GM04503 (cell line): Measurements from ENCODE around the gene HS6ST3.

ENCODE experiments used
- DNase-seq: peaks from one replicate; pipeline ENCODE4 v3.0.0-alpha.2; 2012; ENCODE audit warnings: low read depth

HS6ST3 gene

DNA sequence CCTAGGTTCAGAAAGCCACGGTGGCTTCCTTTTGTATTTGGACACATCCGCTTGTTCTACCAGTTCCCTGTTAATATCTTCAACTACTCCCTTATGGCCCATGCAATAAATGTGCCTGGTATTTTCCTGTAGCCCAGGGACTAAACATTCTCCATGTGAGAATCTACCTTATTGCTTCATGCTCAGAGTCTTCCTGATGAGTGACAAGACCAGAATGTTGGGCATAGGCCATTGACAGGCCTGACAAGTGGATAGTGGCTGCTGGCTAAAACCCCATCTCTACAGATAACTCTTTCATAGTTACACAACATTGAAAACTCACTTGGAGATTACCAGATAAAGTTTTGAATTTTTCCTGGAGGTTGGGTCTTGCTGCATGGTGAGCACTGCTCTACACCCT is 449.9 kb downstream of the HS6ST3 start:
- DNase-seq = no peak

DNA sequence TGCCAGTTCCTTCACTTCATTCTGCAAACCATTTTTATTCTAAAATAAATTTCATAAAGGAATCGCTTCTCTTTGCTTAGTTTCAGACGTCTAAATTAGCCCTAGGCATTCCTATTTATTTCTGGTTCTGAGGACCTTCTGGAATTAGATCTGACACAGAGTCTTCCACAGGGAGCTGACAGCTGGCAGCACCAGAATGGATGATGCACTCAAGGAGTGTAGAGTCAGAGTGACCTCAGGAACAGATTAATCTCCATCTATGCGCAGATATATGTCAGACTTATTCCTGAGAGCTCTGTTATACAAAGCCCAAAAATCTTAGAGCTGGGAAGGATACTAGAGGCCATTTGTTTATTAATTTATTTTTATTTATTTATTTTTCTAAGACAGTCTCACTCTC is 450.8 kb downstream of the HS6ST3 start:
- no peak for DNase-seq

DNA sequence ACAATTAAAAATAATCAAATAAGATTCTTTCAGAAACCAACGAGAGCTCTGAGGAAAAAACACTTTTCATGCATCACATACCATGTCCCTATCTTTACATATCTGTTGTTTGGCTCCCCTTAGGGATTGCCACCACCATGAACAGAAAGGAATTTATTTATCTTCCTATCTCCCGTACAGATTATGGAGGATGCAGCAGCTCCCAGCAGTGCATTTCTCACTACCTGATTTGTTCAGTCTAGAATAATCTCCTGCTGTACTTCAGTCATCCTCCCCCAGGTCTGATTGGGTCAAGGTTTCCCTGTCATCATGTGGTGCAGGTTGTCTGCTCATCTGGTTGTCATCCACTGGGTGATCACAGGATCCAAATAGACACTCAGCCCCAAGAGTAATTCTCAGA is 453.1 kb downstream of the HS6ST3 start:
- no peak for DNase-seq

DNA sequence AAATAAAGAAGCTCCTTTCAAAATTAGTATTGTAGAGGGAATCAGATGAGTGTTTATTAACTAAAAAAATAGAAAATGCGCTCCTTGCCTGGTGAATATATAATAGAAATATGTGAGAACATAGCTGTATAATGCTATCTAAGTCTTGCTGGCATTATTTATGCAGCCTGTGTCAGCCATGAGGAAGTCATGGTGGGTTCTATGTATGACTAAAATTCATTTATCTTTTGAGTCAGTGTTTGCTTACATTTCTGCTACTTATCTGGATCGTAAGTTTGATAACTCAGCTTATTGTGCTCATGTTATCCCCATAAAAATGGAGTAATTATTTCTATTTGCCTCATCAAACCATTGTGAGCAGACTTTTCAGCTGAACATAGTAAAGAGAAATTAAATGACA is 455.1 kb downstream of the HS6ST3 start:
- no peak for DNase-seq

DNA sequence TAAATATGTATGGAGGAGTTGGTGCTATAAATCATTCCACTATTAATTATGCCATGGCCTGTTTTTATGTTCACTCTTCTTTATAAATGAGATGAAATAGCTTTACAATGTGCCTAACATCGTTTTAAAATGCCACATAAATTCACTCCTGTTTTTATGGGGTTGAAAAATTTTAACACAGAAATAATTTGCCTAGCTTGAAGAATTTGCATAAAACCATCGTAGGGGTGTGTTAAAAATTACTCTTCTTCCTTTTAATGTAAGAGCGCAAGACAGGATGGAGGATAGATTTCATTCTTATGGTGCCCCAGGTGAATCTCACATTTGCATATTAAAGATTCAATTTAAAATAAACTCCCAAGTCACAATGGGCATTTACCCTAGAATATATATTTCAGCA is 456.6 kb downstream of the HS6ST3 start:
- DNase-seq = no peak

DNA sequence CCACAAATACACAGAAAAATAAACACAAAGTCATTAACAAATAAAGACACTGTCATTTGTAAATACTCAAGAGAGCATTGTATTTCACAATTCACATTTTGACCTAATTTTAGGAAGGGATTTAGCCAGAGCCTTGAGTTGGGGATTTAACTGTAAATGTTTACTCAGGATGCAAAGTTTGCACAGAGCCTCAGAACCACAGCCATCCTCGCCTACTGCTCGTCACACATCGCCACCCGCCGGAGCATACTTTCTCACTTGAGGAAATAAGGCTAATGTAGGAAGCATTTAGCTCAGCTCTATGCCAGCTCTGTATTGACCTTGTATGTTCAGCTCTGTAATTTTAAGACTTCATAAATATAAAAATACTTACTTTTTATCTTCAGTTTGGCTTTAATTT is 461.6 kb downstream of the HS6ST3 start:
- no peak for DNase-seq

DNA sequence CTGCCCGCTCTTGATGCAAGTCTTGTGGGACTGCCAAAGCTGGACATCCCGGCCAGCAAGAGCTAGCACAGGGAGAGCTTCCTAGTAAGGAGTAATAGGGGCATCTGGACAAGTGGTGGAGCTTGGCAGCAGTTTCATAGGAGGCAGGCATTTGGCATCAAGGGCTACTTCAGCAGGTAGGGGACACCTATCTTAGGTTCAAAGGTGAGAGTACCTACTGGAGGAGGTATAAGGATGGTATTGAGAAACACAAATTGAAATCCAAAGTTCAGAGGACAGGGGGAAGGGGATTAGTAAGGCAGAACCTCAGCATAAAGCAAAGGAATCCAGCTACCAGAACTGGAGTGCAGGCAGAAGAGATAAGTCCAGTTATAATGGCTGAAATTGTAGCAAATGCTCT is 462.7 kb downstream of the HS6ST3 start:
- no peak for DNase-seq

DNA sequence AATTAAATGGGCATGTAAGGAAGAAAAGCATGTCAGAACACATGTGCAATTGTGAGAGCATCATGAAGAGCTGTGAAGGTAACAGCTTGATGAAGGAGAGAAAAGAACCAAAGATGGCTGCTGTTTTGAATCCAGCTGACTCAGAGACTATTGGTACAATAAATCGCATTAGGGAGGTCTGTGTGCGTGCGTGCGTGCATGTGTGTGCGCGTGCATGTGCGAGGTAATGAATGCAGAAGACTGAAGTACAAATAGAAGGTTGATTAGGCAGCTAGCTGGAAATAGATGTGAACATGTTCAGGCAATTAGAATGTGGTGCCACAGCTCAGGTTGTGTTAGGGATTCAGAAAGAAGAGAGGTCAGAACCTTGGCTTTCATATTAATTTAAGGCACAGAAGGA is 463.9 kb downstream of the HS6ST3 start:
- no peak for DNase-seq

DNA sequence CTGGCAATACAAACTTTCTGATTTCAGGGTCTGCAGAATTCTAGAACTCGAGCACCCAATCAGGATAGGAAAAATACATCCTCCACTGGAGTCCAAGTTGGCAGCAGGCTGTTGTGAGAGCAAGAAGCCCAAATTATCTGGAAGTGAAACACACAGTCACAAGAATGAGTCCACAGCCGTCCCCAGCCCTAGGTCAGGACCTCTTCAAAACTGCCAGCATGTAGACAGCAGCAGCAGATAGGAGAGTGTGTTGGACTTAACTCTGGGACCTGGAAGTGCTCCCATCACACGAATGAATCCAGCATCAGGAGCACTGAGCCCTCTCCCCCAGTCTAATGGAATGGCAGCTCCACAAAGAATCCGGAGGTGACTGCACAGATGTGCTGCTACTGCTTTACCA is 483.7 kb downstream of the HS6ST3 start:
- DNase-seq = no peak

DNA sequence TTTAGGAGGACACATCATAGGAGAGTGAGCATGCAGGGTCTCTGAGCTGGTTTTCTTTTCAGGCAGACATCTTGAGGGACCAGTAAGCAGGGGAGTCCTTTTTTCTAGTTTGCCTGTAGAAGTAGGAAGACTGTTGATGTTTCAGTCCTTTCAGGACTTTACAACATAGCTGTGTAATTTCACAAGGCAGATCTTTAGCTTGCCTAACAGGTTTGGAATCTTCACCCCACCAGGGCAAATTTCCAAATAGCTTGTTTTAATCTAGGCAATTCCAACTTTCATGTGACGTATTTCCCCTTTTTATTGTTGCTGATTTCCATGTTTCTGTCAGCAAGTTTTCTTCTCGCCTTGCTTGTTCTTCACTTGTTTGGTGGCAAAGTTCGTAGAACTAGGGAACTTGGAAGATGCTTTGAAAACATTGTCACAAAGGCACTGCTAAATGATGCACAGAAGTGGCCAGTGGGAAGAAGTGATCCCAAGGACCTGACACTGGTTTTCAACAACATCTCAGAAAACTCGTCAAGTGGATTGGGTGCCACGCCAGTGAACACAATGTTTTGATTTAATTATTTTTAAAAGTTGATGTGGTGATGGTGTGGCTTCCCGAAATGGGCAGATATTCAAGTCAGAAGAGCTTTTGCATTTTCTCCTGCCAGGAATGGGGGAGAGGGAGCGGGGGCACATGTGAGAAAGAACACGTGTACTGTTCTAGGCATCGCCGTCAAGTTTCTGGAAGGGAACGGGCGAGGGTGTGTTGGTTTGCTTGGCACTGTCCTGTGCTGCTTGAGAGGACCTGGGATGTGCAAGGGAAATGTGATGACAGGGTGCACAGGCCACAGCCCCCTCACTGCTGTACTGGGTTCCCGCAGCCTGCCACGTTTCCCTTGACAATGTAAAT is 485.8 kb downstream of the HS6ST3 start:
- no peak for DNase-seq

DNA sequence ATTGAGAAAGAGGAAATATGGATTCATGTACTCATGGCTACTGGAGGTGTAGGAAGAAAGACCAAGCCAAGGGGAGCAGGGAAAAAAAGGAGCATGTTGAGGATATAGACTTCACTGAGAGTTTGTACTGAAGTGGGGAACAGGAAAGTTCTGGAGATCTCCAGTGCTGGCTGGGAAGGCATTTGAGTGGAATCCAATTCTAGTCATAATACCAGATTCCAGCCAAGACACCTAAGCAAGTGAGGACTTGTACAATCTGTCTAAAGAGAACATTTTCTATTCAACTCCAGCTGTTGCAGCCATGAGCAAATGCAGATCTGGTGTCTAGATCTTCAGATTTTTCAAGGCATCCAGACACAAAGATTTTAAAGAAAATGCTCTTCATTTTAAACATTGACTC is 491.8 kb downstream of the HS6ST3 start:
- DNase-seq = no peak

DNA sequence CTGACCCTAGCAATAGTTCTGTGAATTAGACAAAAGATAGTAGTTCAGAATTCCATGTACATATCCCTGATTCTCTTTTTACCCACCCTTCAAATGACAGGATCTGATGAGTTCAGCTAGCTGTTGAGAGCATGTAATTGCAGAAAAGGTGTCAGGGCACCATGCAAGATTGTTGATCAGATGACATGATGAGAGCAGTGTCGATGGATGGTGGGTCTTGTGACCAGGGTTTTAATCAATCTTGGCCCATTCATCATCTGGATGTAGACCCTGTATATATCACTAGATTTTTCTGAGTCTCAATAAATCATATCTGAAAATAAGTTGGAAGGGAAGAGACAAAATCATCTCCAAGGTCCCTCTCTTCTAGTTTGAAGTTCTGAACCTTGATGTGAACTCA is 525.3 kb downstream of the HS6ST3 start:
- DNase-seq = no peak

DNA sequence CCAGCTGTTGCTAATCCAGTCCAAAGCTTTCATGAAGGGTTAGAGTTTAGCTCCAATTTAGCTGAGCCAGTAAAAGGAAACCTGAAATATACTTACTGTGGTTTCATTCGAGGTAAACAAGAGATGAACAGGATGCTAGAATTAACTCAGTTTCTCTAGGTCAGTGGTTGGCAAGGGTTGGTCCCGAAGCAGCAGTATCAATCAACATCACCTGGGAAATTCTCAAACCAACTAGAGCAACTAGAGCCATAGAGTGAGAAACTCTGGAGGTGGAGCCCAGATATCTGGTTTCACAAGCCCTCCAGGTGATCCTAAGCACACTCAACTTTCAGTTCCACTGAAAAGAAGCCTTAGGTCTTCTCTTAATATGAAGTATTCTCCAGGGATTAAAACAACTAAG is 527.6 kb downstream of the HS6ST3 start:
- DNase-seq = no peak

DNA sequence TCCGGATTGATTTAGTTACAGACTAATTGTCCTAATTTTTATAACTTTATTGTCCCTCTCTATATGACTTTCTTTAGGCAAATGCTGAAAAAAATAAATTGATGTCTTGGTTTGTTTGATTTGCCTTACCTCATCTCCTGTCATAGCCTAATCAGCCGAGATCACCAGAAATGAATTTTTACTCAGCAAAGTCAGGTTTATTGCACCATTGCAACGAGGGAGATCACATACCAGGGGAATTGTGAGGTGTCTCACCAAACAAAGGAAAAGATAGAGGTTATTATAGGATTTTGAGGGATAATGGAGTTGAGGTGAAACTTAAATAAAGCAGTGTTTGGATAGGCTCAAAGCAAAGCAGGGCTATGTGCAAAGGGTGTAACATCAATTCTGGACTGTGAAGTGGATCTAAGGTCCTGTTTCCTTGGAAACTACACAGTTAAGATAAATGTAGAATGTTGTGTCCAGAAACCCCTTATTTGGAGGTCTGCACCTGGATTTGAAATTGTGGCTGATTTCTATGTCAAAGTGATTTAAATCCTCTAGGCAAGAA is 531.8 kb downstream of the HS6ST3 start:
- DNase-seq = no peak

DNA sequence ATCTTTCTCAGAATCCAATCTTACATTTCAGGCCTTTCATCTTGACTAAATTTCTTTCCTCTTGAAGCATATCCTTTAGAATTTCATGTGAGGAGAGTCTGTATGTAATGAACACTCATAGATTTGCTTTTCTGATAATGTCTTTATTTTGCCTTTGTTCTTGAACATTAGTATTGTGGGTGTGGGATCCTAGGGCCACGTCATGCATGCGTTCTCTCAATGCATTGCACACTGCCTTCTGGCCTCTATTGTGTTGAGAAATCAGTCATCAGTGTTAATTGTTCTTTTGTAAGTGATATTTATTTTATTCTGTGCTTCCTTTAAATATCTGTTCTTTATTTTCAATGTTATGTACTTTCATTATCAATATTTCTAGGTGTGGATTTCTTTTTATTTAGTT is 539.4 kb downstream of the HS6ST3 start:
- DNase-seq = no peak

DNA sequence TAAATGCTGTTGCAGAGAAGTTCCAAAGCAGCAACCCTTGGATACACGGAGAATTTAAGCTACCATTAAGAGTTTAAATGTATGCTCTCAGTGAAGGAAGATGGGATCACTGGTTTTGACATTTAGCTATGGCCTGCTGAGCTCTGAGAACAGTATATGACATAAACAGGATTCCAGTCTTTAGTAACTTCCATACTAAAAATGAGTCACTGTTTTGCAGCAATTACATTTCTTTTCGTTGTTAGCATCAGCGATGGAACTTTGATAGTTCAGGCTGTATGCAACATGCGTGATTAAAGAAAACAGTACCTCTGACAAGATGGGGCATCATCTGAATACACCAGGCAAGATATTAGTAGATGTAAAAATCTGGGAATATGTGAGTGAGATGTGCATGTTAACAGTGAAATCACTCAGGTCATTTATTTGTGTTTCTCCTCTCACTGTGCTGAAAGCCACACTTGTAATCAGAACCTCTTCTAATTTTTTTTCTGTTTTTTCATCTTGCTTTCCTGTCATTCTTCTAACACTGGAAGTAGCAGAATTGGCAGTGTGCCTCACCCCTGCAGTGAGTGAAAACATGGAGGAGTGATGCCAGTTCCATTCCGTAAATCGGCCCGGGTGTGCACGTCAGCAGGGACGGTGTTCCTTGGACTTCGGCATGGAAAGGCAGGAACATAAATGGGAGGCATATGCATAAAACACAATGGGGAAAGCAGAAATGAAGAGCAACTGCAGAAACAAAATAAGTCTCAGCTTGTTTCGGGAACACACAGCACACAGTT is 542.8 kb downstream of the HS6ST3 start:
- DNase-seq = no peak

DNA sequence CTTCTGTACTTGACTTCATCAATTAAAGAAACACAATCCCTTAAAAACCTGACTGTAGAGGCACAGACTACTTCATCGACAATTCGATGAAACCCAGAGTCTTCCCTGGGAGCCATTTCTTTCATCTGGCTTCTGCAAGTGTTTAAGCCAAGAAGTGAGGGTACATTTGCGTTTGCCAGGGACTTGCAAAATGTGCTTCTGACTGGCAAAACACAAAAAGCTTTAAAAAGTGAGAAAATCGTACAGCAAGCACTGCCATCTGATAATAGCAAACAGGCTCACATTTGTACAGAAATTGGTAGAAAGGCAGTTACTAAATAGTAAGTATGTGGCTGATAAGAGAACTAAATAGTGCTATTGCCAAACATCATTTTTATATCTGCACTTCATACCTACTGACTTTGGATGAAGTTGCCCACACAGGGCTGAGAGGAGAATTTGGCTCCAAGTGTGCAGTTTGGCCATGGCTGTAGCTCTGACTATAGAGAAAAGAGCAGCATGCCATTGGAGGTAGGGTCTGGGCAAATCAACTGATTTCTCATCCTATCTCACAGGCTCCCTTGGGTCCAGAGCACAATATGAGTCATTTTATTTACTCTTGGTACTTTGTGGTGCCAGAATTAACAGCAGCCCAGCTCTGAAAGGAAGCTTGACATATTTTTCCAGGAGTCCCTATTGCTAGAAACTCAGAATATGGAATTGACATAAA is 546.2 kb downstream of the HS6ST3 start:
- no peak for DNase-seq

DNA sequence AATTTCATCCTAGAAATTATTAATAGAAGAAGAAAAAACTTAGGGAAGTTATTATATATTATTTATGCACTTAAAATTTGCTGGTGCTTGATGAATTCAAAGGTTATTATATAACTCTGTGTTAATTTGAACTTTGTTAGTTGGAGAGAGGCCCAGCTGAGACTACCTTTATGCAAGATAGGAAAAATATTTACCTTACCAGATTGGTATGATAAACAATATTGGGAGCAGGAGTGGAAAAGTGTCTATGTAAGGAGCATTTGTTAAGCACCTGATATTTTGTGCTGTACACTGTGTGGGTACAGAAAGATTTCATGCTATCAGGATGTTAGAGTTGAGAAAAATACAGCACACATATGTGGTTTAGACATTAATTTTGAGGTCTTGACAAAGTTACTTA is 547.1 kb downstream of the HS6ST3 start:
- DNase-seq = no peak

DNA sequence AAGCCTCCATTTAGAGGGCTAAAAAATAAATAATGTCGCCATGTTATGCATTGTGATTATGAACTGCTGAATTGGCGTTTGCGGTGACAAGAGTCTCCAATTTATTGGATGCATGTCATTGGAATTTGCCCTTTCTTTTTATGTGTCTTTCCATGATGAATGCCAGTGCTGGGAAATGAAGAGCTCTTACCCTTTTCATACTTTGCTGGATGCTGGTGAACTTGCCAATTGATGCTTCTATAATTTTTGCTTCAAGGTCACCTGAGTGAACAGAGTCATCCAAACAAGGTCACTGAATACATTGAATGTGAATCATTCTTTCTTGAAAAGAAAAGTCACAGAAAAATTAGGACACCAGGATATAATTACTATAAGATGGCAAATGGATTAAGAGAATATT is 556.2 kb downstream of the HS6ST3 start:
- DNase-seq = no peak

DNA sequence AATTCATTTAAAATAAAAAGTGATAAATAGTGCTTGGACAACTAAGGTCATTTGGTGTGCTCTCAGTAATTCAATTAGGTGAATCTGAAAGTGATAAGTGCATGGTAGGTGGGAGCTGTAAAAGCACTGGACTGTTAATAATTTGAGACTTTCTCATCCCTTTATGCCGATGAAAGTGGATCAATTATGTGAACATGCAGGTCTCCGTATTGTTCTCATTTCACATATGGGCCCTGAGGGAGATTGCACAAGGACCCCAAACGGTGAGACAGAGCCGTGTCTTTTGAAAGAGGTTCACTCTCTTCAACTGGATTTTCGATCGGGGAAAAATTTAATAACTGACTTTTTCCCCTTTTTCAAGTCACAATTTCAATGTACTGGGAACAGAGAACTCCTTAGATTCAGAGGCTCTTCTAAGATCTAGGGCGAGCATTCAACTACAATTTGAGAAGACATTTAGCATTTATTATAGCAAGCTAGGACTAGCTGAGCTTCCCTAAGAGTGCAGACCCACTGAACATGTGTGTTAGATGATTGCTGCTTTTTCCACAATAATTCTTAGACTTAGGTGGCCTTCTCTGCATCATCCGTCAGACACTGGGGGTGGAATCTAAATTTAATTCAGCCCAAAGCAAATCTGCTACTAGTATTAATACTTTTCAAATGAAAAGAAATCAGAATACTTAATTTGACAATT is 556.8 kb downstream of the HS6ST3 start:
- no peak for DNase-seq

DNA sequence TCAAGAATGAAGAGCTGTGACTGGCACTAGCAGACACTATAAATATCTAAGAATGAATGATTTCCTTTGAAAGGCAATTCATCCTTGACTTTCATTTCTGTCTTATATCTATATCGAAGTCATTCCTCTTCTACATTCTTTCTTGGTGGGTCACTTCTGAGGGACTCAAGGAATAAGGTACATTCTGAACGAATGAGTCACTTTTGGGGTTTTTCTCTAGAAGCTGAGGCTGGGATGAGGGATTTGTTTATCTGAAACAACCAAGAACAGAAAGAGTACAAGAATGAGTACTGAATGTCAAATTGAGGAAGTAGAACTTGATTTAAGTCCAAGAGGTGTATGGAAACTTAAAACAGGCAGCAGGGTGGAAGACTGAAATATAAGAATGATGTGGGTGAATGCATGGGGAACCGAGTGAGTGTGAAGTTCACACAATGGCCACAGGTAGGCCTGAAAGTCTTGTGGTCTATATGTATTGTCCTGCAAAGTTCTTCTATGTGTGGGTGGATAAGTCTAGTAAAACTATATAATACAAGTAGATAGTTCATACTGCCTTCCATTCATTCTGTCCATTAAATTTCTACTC is 560.5 kb downstream of the HS6ST3 start:
- no peak for DNase-seq

DNA sequence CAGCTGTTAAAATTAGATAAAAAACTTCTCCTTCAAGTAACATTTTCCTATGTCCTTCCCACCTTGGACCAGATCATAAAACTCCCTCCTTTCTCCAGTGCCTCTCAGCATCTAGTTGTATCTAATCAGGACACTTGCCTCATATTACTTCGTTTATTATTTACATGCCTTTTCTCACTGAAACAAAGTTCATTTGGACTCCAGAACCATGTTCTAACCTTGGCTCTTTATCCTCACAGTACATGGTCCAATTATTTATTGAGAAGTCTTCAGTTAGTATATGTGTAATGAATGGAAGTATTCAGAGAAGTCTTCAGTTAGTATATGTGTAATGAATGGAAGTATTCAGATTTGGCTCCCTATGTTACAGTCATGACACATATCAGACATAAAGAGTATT is 561.7 kb downstream of the HS6ST3 start:
- DNase-seq = no peak
